T47D (cell line): ENCODE data around the gene HS1BP3.
A peak's percentile ranks its signal among the peaks of the same experiment; 100 is the strongest.

Experiments
- DNase-seq, 2 experiments: peaks; one replicate each; pipeline versions ENCODE4 v3.0.0 to v3.0.0-alpha.2; 2011 to 2012; ENCODE audit warnings: low read depth in 1 of 2, low spot score in 1 of 2
- JUND ChIP-seq: IDR thresholded peaks from 2 replicates; pipeline ENCODE4 v1.6.1; 2012; ENCODE audit warnings: low read depth
- in situ Hi-C: cut with HindIII; loops from 2 replicates; pipeline ENCODE4 v1.10.0; 2016; ENCODE audit warnings: low sequenced_read_pairs, low pct_unique_long_range_greater_than_20kb

HS1BP3 gene

DNA sequence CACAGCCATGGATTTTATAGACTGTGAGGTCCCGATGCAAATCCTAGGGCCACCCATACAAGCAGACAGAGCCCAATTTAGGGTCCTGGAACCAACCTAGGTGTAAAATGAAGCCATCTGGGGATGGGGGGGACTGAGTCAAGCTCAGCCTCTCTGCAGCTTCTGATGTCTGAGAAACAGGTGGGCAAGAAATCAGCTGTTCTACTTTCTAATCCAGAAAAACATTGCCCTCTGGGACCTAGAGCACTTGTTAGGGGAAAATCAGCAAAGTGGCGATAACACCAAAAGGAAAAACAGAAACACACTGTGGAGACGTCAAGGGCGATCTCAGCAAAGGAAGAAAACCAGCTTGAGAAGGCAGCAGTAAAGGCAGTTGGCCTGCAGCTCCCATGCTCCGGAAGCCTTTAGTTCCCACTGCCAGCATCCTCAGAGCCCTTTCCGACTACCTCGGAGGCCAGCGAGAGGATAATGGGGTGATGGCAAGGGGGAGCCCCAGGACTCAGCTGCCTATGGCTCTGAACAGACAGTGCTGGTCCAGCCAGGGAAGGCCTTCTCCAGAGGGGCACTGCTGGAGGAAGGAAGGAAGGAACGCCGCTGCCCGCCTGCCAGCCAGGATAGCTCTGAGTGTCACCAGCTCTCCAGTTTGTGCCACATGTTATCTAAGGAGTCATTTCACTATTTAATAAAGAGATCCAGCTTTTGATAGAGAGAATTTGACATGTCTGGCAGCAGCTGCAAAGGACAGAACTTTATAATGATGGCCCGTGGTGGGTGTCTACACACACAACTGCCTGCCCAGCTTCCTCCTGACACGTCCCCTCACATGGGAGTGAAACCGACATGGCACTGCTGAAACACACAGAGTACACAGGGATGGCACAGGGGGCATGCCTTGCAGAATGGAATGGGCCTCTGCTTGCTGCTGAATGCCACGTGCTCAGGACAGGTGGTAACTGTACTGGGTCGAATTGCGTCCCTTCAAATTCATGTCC is 37.7 kb downstream of the HS1BP3 start:
- TF ChIP-seq JUND, result no peak
- no peak for DNase-seq
- in situ Hi-C loops, result no loop called here

DNA sequence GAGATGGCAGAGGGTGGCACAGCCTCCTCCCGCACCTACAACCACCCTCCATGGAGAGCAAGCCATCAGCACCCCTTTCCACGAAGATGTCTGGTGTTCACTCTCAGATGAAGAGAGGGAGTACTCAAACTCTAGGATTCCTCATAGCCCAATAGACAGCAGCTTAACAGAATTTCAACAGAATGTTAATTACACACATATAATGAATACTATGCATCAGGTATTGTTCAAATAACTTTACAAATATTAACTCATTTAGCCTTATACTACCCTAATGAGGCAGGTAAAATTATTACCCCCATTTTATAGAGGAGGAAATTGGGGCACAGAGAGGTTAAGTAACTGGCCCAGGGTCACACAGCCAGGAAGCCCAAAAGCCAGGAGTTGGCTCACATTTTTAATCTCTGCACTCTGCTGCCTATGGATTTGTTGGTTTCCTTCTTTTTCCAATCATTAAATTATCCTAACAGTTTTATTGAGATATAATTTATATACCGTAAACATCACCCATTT is 39.0 kb downstream of the HS1BP3 start:
- in situ Hi-C loops, result no loop called here
- no peak for TF ChIP-seq JUND
- no peak for DNase-seq

DNA sequence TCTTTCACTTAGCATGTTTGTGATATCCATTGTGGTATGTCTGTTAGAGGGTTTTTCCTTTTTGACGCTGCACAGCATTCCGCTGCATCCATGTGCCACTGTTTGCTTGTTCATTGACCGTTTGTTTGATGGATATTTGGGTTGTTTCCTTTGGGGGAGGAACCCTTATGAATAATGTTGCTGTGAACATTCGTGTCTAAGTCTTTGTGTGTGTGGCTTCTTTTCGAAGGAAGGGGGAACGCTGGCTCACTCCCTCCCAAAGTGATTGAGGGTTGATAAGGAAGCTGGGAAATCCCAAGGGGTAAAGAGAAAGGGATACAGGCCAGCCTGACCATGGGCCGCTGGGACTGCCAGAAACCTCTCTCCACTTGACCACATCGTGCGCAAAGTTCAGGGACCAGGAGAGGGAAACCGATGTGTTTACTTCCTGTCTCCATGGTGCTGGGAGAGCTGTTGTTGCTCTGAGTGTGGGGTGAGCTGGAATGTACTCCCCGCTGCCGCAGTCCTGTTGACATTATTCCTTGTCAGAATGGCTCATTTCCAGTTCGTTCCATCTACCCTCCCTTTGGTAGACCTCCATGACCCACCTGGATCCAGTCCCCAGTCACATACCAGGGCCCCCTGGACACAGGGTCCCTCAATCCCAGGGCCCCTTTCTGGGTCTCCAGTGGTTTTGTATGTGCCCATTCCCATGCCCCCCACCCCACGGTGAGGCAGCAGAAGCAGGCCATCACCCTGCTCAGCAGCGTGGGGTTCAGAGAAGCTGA is 39.6 kb downstream of the HS1BP3 start:
- DNase-seq, result no peak
- in situ Hi-C loops, result no loop called here
- TF ChIP-seq JUND, result no peak

DNA sequence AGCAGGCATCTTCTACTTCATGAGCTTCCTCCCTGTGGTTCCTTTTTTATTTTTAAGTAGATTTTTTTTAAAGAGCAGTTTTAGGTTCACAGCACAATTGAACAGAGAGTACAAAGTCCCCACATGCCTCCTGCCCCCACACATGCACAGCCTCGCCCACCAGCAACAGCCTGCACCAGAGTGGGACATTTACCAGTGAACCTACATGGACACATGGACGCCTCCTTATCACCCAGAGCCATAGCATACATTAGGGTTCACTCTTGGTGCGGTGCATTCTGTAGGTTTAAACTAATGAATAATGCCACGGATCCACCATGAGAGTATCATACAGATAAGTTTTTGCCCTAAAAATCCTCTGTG is 40.9 kb downstream of the HS1BP3 start:
- in situ Hi-C loops, result no loop called here
- TF ChIP-seq JUND, result no peak
- no peak for DNase-seq

DNA sequence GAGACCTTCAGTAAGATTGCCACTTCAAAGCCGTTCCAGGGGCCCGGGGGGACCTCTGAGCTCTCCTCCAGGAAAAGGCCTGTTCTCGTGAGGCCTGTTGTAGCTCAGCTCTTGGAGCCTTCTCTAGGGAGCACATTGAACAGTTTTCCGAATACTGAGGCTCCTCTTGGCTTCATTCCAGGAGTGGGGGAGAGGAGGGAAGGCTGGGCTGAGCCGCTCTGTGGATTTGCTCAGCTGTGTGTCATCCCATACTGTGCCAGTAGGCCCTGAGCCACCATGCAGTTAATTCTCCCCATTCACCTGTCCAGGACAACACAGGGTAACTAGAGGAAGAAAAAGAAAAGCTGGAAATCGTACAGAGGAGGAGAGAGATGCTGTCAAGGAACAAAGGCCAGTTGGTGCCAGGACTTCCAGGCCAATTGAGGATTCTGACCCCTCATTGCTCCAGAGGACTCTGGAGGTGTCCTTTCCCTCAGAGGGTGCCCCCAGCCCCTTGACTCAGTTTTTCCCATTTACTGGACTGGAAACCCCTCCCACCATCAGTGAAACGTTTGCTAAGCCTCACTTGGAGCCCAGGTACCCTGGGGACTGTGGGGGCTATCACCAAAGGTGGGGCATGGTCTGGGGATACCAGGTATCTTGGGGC is 41.4 kb downstream of the HS1BP3 start:
- no peak for TF ChIP-seq JUND
- DNase-seq, result peak in 1 of 2 experiments; percentile 29
- in situ Hi-C loops, result no loop called here

DNA sequence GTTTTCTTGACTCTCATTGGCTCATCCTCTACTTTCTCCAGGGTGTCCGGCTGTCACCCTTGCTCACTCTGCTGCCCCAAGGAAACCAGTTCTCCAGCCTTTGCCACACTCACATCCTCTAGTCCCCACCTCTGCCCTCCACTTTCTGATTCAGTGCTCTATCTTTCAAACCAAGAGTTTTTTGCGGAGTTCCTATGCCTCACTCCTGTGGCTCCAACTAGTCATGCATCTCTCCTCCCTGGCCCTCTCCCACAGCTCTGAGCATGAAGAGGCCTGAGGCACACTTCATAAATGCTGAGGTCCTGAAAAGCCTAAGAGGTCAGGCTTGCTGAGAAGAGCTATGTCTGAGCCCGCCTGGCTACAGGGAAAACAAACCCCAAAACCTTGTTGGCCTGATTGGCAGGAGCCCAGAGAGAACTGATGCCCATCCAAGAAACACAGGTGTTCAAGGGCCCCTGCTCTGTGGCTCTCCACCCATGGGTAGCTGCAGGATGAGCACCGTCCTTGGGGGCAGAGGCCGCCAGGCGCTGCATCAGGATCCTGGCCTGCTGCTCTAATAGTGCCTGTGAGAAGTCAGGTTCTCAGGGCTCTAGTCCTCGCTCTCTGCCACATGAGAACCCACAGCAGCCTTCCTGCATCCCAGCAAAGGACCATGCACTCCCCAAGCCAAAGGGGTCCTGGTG is 42.1 kb downstream of the HS1BP3 start:
- TF ChIP-seq JUND, result no peak

DNA sequence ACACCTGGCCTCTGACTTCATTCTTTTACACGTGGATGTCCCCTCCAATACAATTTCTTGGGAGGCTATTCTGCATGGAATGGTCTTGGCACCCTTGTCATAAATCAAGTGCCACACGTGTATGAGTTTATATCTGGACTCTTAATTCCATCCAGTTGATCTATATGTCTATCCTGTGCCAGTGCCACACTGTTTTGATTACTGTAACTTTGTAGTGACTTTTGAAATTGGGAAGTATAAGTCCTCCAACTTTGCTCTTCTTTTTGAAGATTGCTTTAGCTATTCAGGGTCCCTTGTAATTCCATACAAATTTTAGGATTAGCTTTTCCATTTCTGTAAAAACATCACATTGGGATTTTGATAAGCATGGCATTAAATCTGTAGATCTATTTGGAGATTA is 43.5 kb downstream of the HS1BP3 start:
- in situ Hi-C loops, result no loop called here
- no peak for DNase-seq
- TF ChIP-seq JUND, result no peak

More for the DNA sequence above, 42.1 kb downstream of the HS1BP3 start:
- in situ Hi-C loops, result no loop called here
- DNase-seq, result no peak

DNA sequence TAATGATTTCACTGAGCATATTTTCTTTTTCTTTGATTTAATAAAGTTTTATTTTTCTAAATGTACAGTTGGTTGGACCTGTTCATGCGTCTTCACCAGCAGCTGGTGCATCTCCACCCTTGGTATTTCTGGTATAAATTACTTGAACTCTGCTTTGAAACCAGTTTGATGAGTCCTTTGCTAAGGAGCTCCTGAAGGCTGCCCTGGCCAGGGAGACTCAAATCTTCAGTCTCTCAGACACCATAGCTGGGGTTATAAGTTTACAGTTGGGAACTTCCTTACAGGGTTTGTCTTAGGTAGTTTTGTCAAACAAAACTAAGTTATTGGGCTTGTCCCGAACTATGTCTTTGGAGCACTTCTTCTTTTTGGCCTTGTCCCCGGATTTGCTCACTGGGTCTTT is 44.7 kb downstream of the HS1BP3 start:
- in situ Hi-C loops, result no loop called here
- TF ChIP-seq JUND, result no peak
- DNase-seq, result no peak

DNA sequence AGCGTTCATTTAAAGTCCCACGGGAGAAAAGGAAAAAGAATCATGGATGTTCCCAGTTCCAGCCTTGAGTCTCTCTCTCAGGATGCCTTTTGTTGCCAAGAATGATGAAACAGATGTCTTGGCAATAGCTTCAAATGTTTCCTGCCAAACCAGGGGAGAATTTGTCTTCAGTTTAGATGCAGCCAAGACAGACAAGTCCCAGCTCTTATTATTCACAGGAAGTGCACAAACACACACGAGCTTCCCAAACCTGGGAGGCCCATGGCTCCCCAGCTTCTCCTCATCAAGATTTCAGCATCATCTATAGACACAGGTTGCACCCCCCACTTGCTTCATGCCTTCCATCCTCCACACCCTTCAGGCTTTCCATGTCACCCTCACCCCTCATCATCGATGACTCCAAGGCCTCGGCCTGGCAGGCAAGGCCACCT is 45.9 kb downstream of the HS1BP3 start:
- TF ChIP-seq JUND, result no peak
- in situ Hi-C loops, result no loop called here

DNA sequence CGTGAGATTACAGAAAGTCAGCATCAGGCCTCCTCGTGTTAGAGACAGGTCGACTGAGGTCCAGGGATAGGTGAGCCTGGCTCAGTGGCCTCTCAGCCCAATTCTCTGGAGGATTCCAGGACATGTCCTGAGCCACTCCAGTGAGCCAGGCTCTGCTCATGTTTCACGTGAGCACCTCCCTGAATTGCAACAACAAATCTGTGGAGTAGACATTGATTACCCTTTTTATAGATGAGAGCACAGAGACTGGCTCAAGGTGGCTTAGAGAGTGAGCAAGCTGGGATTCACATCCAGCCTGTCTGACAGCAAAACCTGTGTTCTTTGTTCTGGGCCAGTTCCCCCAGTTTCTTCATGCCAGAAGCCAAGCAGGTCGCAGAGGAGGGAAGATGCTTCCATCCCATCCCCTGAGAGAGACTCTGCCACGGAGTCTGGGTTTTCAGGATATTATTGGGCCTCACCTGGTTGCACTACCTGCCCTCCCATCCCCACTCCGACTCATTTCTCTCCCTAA is 46.4 kb downstream of the HS1BP3 start:
- TF ChIP-seq JUND, result no peak
- no peak for DNase-seq
- in situ Hi-C loops, result no loop called here

More for the DNA sequence above, 45.9 kb downstream of the HS1BP3 start:
- no peak for DNase-seq

DNA sequence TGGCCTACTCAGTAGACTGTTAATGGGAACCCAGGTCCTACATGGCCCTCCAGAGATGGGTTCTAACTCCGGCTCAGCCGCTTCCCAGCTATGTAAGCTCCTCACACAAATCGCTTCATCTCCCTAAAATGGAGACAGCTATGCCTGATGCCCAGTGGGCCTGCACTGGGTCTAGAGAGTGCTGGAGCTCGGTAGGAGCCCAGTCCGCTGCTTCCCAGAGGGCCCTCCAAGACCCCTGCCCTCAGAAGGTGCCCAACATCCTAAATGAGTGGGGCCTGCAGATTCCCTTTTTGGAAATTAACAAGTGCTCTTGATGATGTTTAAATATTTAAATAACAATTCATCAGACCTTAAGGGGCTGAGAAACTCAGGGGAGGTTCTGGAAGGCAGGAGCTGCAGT is 47.1 kb downstream of the HS1BP3 start:
- TF ChIP-seq JUND, result no peak
- in situ Hi-C loops, result no loop called here
- no peak for DNase-seq

DNA sequence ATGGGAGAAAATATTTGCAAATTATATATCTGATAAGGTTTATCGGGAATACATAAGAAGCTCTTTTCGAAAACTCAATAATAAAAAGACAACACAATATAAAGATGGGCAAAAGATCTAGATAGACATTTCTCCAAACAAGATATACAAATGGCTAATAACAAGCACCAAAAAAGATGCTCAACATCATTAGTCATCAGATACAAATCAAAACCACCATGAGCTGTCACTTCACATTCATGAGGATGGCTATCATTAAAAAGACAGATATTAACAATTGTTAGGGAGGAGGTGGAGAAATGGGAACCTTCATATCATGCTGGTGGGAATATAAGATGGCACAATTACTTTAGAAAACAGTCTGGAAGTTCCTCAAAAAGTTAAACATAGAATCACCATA is 48.1 kb downstream of the HS1BP3 start:
- TF ChIP-seq JUND, result no peak
- DNase-seq, result no peak
- in situ Hi-C loops, result no loop called here
